Measurements from ENCODE around the gene GLMN. TPM values are rescaled to one million over a fixed set of nuclear protein-coding genes. Genes with fewer than 3 reads are reported as not detected.
"Not testable (repeated sequence)": the region's sequence is repeated elsewhere in the genome, so short reads cannot be mapped to it uniquely, and the experiment has no call there.

The GLMN gene
- total RNA-seq, 1 experiment from 2014 or later: 14.6 TPM

- DNase-seq (ENCODE audit: extremely low read depth, low read depth): no peak
Measured at GRCh38 chr1:92301021-92301420, 2.2 kb upstream of the GLMN start.

DNA sequence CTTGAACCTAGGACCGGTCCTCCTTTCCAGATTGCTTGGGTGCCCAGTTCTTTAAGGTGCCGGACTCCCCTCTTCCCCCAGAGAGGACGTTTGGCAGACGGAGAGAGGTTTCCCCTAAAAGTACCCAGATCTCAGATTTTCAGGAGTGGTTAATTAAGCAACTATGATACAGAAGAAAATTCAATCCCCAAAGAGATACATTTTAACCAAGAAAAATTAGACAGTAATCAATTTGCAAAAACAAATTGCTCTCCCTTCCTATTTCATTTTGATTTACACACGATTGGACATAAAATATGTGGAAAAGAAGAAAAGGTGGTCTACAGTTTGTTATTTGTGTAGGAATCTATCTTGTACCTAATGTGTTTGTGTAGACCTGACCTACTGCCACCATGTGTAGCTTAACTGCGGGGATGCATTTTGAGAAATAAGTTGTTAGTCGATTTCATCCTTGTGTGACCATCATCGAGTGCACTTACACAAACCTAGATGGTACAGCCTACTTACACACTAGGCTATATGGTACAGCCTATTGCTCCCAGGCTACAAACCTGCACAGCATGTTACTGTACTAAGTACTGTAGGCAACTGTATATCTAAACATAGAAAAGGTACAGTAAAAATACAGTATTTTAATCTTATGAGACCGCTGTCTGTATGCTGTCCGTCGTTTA, 827 bp upstream of the GLMN start:
- no peak for DNase-seq (ENCODE audit: extremely low read depth, low read depth)

DNA sequence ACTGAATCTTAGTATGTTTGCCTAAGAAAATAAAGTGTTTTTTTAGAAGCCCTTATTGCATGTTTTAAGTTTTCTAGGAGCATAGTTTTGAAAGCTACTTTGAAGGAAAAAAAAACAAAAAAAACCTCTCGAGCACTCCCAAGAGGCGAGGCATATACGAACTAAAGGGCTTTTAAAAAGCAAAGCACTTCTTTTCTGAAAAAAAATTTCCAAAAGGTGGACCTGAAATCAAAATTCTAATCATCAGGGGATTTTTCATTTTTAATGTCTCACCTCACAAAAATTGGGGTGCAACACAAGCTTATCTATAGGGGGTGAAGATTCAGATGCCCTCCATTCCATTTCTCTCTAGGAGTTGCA, 594 bp downstream of the GLMN start:
- no peak for DNase-seq (ENCODE audit: extremely low read depth, low read depth)

GRCh38 chr1:92291372-92291999, 7.3 kb downstream of the GLMN start:
- peak; percentile 41 for DNase-seq (ENCODE audit: extremely low read depth, low read depth)

- not testable (repeated sequence) for DNase-seq (ENCODE audit: extremely low read depth, low read depth)
Measured at GRCh38 chr1:92281411-92281810, 17.4 kb downstream of the GLMN start.

DNA sequence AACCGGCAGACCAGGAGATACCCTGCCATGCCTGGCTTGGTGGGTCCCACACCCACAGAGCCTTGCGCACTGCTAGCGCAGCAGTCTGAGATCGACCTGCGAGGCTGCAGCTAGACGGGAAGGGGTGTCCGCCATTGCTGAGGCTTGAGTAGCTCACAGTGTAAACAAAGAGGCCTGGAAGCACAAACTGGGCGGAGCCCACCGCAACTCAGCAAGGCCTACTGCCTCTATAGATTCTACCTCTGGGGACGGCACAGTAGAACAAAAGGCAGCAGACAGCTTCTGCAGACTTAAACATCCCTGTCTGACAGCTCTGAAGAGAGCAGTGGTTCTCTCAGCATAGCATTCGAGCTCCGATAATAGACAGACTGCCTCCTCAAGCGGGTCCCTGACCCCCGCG, 19.0 kb downstream of the GLMN start:
- DNase-seq (ENCODE audit: extremely low read depth, low read depth): not testable (repeated sequence)

- no peak for DNase-seq (ENCODE audit: extremely low read depth, low read depth)
Measured at GRCh38 chr1:92277105-92277723, 21.6 kb downstream of the GLMN start.

GRCh38 chr1:92276082-92276481, 22.7 kb downstream of the GLMN start:
- DNase-seq (ENCODE audit: extremely low read depth, low read depth): no peak

DNA sequence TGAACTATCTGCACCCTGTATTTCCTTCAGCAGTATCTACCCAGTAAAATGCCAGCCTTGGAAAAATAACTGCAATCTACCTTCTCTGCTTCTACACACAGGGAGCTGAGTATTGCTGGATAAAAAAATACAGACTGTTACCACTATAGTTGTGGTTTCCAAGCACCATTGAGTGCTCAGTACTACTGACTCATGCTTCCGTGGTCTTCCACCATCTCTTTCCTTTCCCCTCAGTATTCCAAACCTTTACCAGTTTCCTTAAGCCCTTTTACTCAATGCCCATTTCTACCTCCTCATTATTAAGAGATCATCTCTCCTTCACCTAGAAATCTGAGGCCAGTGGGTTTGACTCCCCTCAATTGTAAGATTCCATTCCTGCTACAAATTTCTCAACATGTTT, 23.8 kb downstream of the GLMN start:
- DNase-seq (ENCODE audit: extremely low read depth, low read depth): no peak

- no peak for DNase-seq (ENCODE audit: extremely low read depth, low read depth)
Measured at GRCh38 chr1:92273039-92273438, 25.7 kb downstream of the GLMN start.

- no peak for DNase-seq (ENCODE audit: extremely low read depth, low read depth)
Measured at GRCh38 chr1:92262516-92262915, 36.3 kb downstream of the GLMN start.

- no peak for DNase-seq (ENCODE audit: extremely low read depth, low read depth)
Measured at GRCh38 chr1:92259350-92259749, 39.4 kb downstream of the GLMN start.

DNA sequence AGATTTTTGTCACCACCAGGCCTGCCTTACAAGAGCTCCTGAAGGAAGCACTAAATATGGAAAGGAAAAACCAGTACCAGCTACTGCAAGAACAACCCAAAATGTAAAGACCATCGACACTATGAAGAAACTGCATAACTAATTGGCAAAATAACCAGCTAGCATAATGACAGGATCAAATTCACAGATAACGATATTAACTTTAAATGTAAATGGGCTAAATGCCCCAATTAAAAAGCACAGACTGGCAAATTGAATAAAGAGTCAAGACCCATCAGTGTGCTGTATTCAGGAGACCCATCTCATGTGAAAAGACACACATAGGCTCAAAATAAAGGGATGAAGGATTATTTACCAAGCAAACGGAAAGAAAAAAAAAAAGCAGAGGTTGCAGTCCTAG, 44.1 kb downstream of the GLMN start:
- not testable (repeated sequence) for DNase-seq (ENCODE audit: extremely low read depth, low read depth)

- no peak for DNase-seq (ENCODE audit: extremely low read depth, low read depth)
Measured at GRCh38 chr1:92244376-92244775, 54.4 kb downstream of the GLMN start.

DNA sequence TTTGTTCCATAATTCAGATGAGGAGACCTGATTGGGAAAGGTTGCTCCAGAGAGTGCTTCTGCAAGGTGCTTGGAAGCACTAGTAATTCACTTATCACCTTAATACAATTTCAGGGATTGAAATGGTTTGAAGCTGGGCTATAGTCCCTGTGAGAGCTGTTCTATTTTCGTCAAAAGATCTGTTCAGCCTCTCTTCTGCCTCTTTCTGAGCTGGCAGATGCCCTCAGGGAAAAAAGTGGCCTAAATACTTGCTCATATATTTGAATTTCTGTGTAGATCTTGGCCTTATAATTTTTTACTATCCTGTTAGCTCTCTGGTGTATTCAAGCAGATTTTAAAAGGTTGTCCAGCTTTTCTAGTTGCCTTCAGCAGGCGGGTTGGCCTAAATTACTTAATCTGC, 58.8 kb downstream of the GLMN start:
- DNase-seq (ENCODE audit: extremely low read depth, low read depth): no peak

- no peak for DNase-seq (ENCODE audit: extremely low read depth, low read depth)
Measured at GRCh38 chr1:92230736-92231135, 68.1 kb downstream of the GLMN start.

- no peak for DNase-seq (ENCODE audit: extremely low read depth, low read depth)
Measured at GRCh38 chr1:92228401-92228800, 70.4 kb downstream of the GLMN start.

DNA sequence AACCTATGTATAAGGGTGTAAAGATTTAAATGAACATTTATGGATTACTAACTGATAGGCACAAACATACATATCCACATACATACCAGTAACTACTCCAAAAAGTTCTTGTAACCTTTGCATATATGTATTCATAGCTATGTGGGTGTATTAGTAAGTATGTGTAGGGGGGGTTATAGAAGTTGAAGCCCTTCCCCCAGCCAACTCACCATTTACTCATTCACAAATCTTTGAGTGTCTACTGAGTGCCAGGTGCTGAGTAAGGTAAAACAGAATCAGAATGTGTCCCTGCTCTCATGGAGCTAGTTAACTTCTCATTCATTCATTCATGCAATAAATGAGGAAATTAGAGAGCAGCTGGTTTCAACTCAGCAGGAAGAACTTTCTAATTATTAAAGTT, 79.8 kb downstream of the GLMN start:
- no peak for DNase-seq (ENCODE audit: extremely low read depth, low read depth)

DNA sequence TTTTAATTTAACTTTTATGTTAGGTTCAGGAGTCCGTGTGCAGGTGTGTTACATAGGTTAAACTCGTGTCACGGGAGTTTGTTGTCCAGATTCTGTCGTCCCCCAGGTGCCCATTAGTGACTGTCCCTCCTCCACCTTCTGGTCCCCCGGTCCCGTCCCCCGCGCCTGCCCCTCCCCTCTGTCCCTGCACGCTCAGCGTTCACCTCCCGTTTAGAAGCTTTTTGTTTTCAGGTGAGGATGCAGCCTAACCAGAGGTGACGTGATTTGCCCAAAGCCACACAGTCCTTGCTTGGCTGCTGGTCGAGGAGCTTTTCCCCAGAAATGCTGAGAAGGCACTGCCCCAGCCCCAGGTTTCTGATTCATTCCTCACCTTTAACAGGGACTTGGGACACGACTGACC, 80.2 kb downstream of the GLMN start:
- DNase-seq (ENCODE audit: extremely low read depth, low read depth): no peak

DNA sequence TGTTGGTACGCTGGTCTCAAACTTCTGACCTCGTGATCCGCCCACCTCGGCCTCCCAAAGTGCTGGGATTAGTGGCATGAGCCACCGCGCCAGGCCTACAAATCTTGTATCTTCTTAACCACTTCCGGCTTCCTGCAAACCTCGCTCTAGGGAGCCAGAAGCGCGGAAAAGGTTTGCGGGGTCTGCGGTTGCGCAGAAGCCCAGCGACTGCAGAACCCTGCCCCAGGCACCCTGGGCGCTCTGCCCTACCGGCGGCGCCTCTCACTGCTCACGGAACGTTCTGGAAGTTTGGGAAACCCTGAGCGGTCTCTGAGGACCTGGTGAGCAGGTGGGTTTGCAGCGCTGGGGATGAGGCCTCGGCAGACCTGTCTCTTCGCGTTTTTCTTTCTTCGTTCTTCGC, 81.1 kb downstream of the GLMN start, which contains the start of gene C1orf146:
Gene C1orf146 (plus strand): TSS at position 195 of the 400 bp plus-strand sequence. CDS start 13,506 bp downstream, outside the sequence.
- DNase-seq (ENCODE audit: extremely low read depth, low read depth): no peak

- DNase-seq (ENCODE audit: extremely low read depth, low read depth): no peak
Measured at GRCh38 chr1:92211166-92211565, 87.6 kb downstream of the GLMN start.

GRCh38 chr1:92210701-92211100, 88.1 kb downstream of the GLMN start:
- DNase-seq (ENCODE audit: extremely low read depth, low read depth): no peak

Measured in NCI-H460 (cell line).